ES-I3 (cell line): Measurements from ENCODE around the gene TMEM154.

Experiments used
- H3K36me3 ChIP-seq: 2 replicates; pipeline ENCODE4 v1.6.1; 2013; ENCODE audit warnings: mild to moderate bottlenecking, low read length, control low read depth, moderate library complexity; ENCODE audit not compliant: insufficient read depth
- H3K4me1 ChIP-seq: 2 replicates; pipeline ENCODE4 v1.6.1; 2013; ENCODE audit warnings: mild to moderate bottlenecking, control low read depth, low read length; ENCODE audit not compliant: insufficient read depth
- H3K9ac ChIP-seq: 2 replicates; pipeline ENCODE4 v1.6.1; 2013; ENCODE audit warnings: low read depth, mild to moderate bottlenecking, low read length, moderate library complexity
- H3K9me3 ChIP-seq: 2 replicates; pipeline ENCODE4 v1.6.1; 2013; ENCODE audit warnings: mild to moderate bottlenecking, low read length, moderate library complexity; ENCODE audit not compliant: control insufficient read depth, insufficient read depth

The TMEM154 gene

GRCh38 chr4:152591876-152592275 lies 87.9 kb downstream of the TMEM154 start:
- Histone ChIP-seq H3K4me1 (0 out of 2 replicates have a peak, but pooled peaks cover 3% of the 10 kb centered on the region), H3K9me3 (peaks cover 5% of the 10 kb centered on the region; the same call in 1 of the 2 replicates), H3K36me3 (no peaks in the 10 kb centered on the region), H3K9ac (peak overlapping the region; percentile 26; the same call in 1 of the 2 replicates)

DNA sequence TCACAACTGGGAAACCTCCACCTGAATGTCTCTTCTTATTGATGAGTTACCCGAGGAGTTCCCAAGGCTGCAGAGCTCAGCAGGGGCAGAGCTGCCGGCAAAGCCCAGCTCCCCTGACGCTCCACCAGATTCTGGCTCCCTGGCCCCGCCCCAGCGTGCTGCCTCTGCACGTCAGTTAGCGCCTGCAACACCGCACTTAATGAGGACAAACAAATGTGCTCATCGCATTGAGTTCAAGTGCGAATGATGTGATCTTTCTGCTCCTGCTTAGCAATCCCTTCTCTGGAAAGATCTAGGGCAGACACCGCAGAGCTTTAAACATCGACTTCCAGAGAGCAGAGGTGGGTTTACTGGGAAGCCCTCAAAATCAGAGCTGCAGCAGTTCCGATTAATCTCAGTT lies 88.4 kb downstream of the TMEM154 start:
- H3K4me1 ChIP-seq, result 0 out of 2 replicates have a peak, but pooled peaks cover 3% of the 10 kb centered on the region
- peaks cover 5% of the 10 kb centered on the region; the same call in 1 of the 2 replicates for H3K9me3 ChIP-seq
- peak overlapping the region; percentile 26; the same call in 1 of the 2 replicates for H3K9ac ChIP-seq
- H3K36me3 ChIP-seq, result no peaks in the 10 kb centered on the region

DNA sequence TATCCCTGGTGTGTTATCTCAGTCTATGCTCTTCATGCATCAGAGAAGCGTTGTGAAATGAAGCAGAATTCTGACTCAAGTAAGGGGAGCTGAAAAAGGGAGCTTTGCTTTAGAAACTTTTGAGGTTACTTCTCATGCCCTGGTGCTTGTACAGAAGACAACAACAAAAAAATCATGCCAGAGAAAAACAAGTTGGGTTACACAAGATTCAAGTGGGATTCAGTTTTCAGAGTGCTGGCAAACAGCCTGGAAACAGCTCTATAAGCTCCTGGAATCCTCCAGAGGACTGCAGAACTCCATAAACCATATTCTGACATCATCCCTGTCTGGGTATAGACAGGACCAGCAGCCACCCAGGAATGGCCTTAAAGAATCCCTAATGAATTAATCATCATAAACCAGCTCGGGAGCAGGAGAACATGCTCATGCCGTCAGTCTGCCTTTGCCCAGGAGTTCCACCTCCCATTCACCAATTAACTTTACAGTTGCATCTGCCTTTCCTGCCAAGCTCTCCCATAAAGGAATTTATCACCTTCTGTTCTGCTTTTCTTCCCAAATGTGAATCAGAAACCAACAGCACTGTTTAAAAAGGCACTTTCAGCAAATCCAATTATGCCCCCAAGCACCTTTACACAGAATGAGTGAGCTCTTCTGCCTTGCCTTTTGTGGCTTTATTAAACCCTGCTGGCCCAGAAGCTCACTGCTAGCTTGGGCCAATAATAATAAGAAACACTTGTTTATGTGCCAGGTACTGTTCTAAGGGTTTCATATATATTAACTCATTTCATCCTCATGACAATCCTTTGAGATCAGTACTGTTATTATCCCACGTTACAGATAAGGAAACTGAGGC lies 89.4 kb downstream of the TMEM154 start:
- Histone ChIP-seq H3K4me1 (0 out of 2 replicates have a peak, but pooled peaks cover 3% of the 10 kb centered on the region), H3K9me3 (peaks cover 5% of the 10 kb centered on the region; the same call in 1 of the 2 replicates), H3K9ac (no peak overlapping the region), H3K36me3 (no peaks in the 10 kb centered on the region)

DNA sequence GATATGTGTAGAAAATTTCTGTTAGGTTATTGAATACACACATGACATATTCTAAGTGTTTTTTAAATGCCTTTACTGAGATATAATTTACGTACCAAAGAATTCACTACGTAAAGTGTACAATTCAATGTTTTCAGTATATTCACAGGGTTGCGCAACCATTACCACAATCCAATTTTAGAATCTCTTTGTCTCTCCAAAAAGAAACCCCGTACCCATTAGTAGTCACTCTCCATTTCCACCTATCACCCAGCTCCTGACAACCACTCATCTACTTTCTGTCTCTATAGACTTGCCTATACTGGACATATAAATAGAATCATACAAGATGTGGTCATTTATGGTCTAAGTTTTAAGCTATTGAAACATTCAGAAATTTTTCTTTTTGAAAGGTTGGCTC lies 90.9 kb downstream of the TMEM154 start:
- no peaks in the 10 kb centered on the region for H3K36me3 ChIP-seq
- 0 out of 2 replicates have a peak, but pooled peaks cover 3% of the 10 kb centered on the region for H3K4me1 ChIP-seq
- H3K9ac ChIP-seq, result no peak overlapping the region
- peaks cover 5% of the 10 kb centered on the region; the same call in 1 of the 2 replicates for H3K9me3 ChIP-seq

DNA sequence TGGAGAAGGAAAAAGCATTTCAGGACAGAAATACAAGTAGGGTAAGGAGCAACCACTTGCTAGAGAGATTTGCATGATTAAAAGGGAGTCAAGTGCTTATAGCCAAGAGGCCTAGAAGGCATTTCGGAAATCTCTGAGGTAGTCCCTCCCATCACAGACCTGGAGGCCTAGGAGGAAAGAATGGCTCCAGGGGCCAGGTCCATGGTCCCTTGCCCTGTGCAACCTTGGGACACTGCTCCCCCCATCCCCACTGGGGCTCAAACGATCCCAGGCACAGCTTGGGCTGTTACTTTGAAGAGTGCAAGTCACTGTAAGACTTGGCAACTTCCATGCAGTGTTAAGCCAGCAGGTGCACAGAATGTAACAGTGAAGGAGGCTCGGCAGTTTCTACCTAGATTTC lies 92.7 kb downstream of the TMEM154 start:
- no peaks in the 10 kb centered on the region for H3K36me3 ChIP-seq
- 0 out of 2 replicates have a peak, but pooled peaks cover 3% of the 10 kb centered on the region for H3K4me1 ChIP-seq
- peaks cover 5% of the 10 kb centered on the region; the same call in 1 of the 2 replicates for H3K9me3 ChIP-seq
- no peak overlapping the region for H3K9ac ChIP-seq

GRCh38 chr4:152586668-152587067 lies 93.1 kb downstream of the TMEM154 start:
- H3K36me3 ChIP-seq, result no peaks in the 10 kb centered on the region
- H3K9ac ChIP-seq, result no peak overlapping the region
- peaks cover 5% of the 10 kb centered on the region; the same call in 1 of the 2 replicates for H3K9me3 ChIP-seq
- H3K4me1 ChIP-seq, result 0 out of 2 replicates have a peak, but pooled peaks cover 3% of the 10 kb centered on the region

- Histone ChIP-seq H3K9me3 (peaks cover 5% of the 10 kb centered on the region; the same call in 1 of the 2 replicates), H3K36me3 (no peaks in the 10 kb centered on the region), H3K9ac (no peak overlapping the region), H3K4me1 (no peaks in the 10 kb centered on the region)
Observed at GRCh38 chr4:152585023-152585441, 94.8 kb downstream of the TMEM154 start.

DNA sequence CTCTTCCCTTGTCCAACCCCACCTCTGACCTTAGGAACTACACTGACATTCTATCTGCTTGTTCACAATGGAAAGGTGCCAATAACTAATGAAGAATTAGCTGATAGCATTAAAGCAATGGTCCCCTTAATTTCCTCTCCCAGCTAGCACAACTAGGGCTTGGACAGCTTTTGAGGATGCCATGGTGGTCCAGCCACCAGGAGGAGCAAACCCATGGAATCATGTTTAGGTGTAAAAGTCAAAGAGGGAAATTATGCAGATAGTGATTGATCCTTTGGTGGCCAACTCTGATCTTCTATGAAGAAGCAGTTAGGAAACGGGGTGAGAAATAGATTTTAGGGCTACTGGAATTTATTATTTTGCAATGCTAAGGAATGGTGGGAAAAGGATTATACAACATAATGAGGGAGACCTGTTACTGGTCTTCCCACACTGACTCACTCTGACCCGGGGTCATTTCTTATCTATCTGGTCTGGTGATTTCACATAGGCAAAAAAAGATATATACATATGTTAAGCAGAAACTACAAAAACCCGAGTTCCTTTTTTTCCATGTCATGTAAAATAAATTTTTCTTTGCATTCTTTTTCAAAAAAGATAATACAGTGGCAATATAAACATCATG lies 98.1 kb downstream of the TMEM154 start:
- Histone ChIP-seq H3K9ac (no peak overlapping the region), H3K4me1 (peaks cover 7% of the 10 kb centered on the region; the same call in 1 of the 2 replicates), H3K9me3 (no peaks in the 10 kb centered on the region), H3K36me3 (no peaks in the 10 kb centered on the region)

GRCh38 chr4:152579916-152580315 lies 99.9 kb downstream of the TMEM154 start:
- Histone ChIP-seq H3K36me3 (no peaks in the 10 kb centered on the region), H3K9me3 (no peaks in the 10 kb centered on the region), H3K4me1 (peaks cover 7% of the 10 kb centered on the region; the same call in 1 of the 2 replicates), H3K9ac (no peak overlapping the region)

- Histone ChIP-seq H3K9me3 (no peaks in the 10 kb centered on the region), H3K9ac (no peak overlapping the region), H3K4me1 (peaks cover 7% of the 10 kb centered on the region; the same call in 1 of the 2 replicates), H3K36me3 (no peaks in the 10 kb centered on the region)
Observed at GRCh38 chr4:152579107-152579764, 100.6 kb downstream of the TMEM154 start.

DNA sequence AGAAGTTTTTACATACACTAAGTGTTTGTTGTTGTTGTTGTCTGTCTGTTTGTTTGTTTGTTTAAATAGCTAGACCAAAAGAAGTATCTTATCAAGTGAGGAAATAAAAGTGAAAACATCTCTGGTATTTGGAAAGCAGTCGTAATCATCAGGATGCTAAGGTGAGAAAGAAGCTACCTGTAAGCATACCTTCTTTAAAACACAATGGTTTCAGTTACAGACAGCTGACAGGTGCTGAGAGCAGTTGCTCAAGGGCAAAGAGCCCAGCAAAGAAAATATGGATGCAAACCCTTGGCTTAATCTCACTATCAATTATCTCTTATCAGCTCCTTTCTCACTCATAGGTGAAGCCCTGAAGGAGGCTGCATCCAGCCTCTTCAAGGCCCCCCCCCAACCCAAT lies 101.1 kb downstream of the TMEM154 start:
- Histone ChIP-seq H3K4me1 (peaks cover 7% of the 10 kb centered on the region; the same call in 1 of the 2 replicates), H3K36me3 (no peaks in the 10 kb centered on the region), H3K9ac (no peak overlapping the region), H3K9me3 (no peaks in the 10 kb centered on the region)

DNA sequence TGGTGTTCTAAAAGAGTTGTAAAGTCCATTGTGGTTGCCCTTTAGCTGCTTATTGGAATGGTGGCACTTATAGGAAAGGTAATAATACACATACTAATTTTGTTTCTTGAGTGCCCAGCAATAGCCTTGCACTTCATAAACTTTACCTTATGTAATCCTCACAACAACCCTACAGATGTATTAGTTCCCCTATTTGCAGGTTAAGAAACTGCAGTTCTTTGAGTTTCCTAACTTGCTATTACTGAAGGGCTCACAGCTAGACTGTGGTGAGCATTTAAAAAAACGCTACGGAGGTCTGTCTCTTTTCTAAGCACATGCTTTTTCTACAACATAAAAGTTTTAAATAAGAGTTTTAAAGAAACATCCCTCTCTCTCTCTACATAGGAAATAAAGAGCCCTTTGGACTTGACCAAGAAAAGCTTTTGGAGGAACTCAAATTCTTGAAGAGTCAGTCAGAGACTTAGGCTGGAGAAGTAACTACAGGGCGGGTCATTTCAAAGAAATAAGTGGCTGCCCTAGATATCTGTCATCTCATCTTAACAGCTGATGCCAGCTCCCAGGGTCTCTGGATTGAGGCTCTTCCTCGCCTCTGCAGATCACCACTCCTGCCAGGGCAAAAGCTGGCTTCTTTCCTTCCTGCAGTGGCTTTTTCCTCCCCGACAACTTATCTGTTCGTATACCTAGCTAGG lies 101.9 kb downstream of the TMEM154 start:
- Histone ChIP-seq H3K9me3 (no peaks in the 10 kb centered on the region), H3K36me3 (no peaks in the 10 kb centered on the region), H3K9ac (no peak overlapping the region), H3K4me1 (peaks cover 7% of the 10 kb centered on the region; the same call in 1 of the 2 replicates)

DNA sequence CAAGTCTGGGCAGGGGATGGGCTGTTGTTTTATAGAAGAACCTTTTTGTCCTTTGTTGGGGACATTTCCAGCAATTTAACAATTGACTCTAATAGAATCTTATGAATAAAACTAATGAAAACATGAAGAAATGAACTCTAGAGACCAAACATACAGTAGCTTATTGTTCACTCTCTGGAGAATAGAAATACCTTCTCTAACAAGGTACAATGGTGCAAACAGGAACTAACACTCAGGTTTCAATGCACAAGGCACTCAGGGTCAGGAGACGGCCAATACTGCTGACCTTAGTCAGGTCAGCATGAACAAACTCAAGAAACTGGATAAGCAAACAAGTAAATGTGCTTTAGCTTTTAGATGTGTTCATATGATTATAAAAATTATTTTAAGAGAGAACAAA lies 104.3 kb downstream of the TMEM154 start:
- H3K9ac ChIP-seq, result no peak overlapping the region
- H3K36me3 ChIP-seq, result no peaks in the 10 kb centered on the region
- H3K4me1 ChIP-seq, result peaks cover 7% of the 10 kb centered on the region; the same call in 1 of the 2 replicates
- no peaks in the 10 kb centered on the region; the same call in 1 of the 2 replicates for H3K9me3 ChIP-seq
